Upper lobe of right lung (tissue), 1 donor: ENCODE results near the gene GRK5. TPM values are rescaled to one million over a fixed set of nuclear protein-coding genes. Genes with fewer than 3 reads are reported as not detected.
"Not testable (repeated sequence)": the region's sequence is repeated elsewhere in the genome, so short reads cannot be mapped to it uniquely, and the experiment has no call there.

Experiments used
- ATAC-seq: fragments of 200-7000 bp; cut with Tn5 transposase; one replicate; pipeline ENCODE4 v1.9.1; 2020; ENCODE audit warnings: mild to moderate bottlenecking, moderate library complexity
- DNase-seq: peaks from one replicate; pipeline ENCODE4 v3.0.0-alpha.2; 2020
- H3K27ac ChIP-seq: fragments of 200-600 bp; one replicate; pipeline ENCODE4 v1.8.0; 2022
- H3K27me3 ChIP-seq: fragments of 200-600 bp; one replicate; pipeline ENCODE4 v1.8.0; 2022; ENCODE audit warnings: mild to moderate bottlenecking
- H3K36me3 ChIP-seq: fragments of 200-600 bp; one replicate; pipeline ENCODE4 v1.8.0; 2022
- H3K4me1 ChIP-seq: fragments of 200-600 bp; one replicate; pipeline ENCODE4 v1.8.0; 2022
- H3K4me3 ChIP-seq: fragments of 200-600 bp; one replicate; pipeline ENCODE4 v1.8.0; 2022; ENCODE audit warnings: mild to moderate bottlenecking
- H3K9me3 ChIP-seq: fragments of 200-600 bp; one replicate; pipeline ENCODE4 v1.8.0; 2022
- CTCF ChIP-seq: fragments of 200-600 bp; IDR thresholded peaks from one replicate; pipeline ENCODE4 v1.8.0; 2022; ENCODE audit warnings: antibody characterized with exemption
- intact Hi-C: fragments of 100-400 bp; cut with DNase I; formaldehyde crosslinking; loops from one replicate; pipeline ENCODE4 v1.11.0; 2022
- total RNA-seq: library from RNA; stranded (reverse); fragmentation: NEBNext Ultra II Directional; extraction: Animal tissue kit (Norgen Biotek cat#: 25700); gene quantifications from one replicate; pipeline ENCODE4 v1.2.1, GENCODE V29; 2021
- donor health status: DM: no; HTN: yes; CAD: no; lungs with severe emphysema.

Gene GRK5
- total RNA-seq, 1 donor from 2014 or later = 83.5 TPM

GRCh38 chr10:119460369-119461195 is 253.2 kb downstream of the GRK5 start:
- H3K36me3 ChIP-seq = peaks cover 7% of the 10 kb centered on the region
- no peak for TF ChIP-seq CTCF
- H3K9me3 ChIP-seq = no peaks in the 10 kb centered on the region
- no peaks in the 10 kb centered on the region for H3K4me1 ChIP-seq
- intact Hi-C loops = no loop called here
- DNase-seq (no peak), ATAC-seq (peak; percentile 3)
- no peak overlapping the region for H3K4me3 ChIP-seq
- H3K27me3 ChIP-seq = no peaks in the 10 kb centered on the region
- H3K27ac ChIP-seq = no peak overlapping the region

- DNase-seq (no peak), ATAC-seq (peak; percentile 75)
- H3K4me3 ChIP-seq = no peak overlapping the region
- H3K27ac ChIP-seq = no peak overlapping the region
- H3K36me3 ChIP-seq = peaks cover 5% of the 10 kb centered on the region
- H3K4me1 ChIP-seq = no peaks in the 10 kb centered on the region
- no peaks in the 10 kb centered on the region for H3K27me3 ChIP-seq
- H3K9me3 ChIP-seq = no peaks in the 10 kb centered on the region
- TF ChIP-seq CTCF = no peak
- intact Hi-C loops = no loop called here
Measured at GRCh38 chr10:119461380-119461779, 254.0 kb downstream of the GRK5 start.

GRCh38 chr10:119461923-119462322 is 254.6 kb downstream of the GRK5 start:
- TF ChIP-seq CTCF = no peak
- ATAC-seq = no peak
- peaks cover 5% of the 10 kb centered on the region for H3K36me3 ChIP-seq
- H3K9me3 ChIP-seq = no peaks in the 10 kb centered on the region
- no peak overlapping the region for H3K27ac ChIP-seq
- intact Hi-C loops = no loop called here
- H3K27me3 ChIP-seq = no peaks in the 10 kb centered on the region
- DNase-seq = no peak
- no peak overlapping the region for H3K4me3 ChIP-seq
- no peaks in the 10 kb centered on the region for H3K4me1 ChIP-seq

GRCh38 chr10:119462773-119463172 is 255.4 kb downstream of the GRK5 start:
- ATAC-seq = no peak
- H3K9me3 ChIP-seq = no peaks in the 10 kb centered on the region
- no peaks in the 10 kb centered on the region for H3K27me3 ChIP-seq
- DNase-seq = no peak
- intact Hi-C loops = no loop called here
- no peaks in the 10 kb centered on the region for H3K36me3 ChIP-seq
- no peak overlapping the region for H3K27ac ChIP-seq
- no peaks in the 10 kb centered on the region for H3K4me1 ChIP-seq
- TF ChIP-seq CTCF = no peak
- H3K4me3 ChIP-seq = no peak overlapping the region

- DNase-seq, H3K4me1 ChIP-seq, H3K27ac ChIP-seq, ATAC-seq, H3K27me3 ChIP-seq, H3K9me3 ChIP-seq, intact Hi-C loops, H3K36me3 ChIP-seq, H3K4me3 ChIP-seq: not testable (repeated sequence)
Measured at GRCh38 chr10:119463195-119463594, 255.8 kb downstream of the GRK5 start.

- intact Hi-C loops = no loop called here
- no peaks in the 10 kb centered on the region for H3K9me3 ChIP-seq
- H3K4me3 ChIP-seq = no peak overlapping the region
- H3K36me3 ChIP-seq = no peaks in the 10 kb centered on the region
- ATAC-seq (no peak), DNase-seq (no peak)
- no peak for TF ChIP-seq CTCF
- no peaks in the 10 kb centered on the region for H3K4me1 ChIP-seq
- H3K27me3 ChIP-seq = no peaks in the 10 kb centered on the region
- no peak overlapping the region for H3K27ac ChIP-seq
Measured at GRCh38 chr10:119465085-119465484, 257.7 kb downstream of the GRK5 start.
